Stimulated activated CD4-positive, alpha-beta T cell treated with anti-CD3 and anti-CD28 coated beads, Interleukin-2, amount 100 ng/mL, for 24 hours (primary cell): ENCODE measurements around the gene RNF166.

Source experiments
- DNase-seq, 2 donors: peaks; one replicate each; pipeline ENCODE4 v3.0.0-alpha.2; 2020

RNF166 gene

GRCh38 chr16:88739139-88739976, 33.1 kb upstream of the RNF166 start:
- DNase-seq, result no peak

- DNase-seq, result no peak
Observed at GRCh38 chr16:88738151-88739084, 32.2 kb upstream of the RNF166 start.

- peak; percentile 70 to 71 for DNase-seq
Observed at GRCh38 chr16:88737298-88738150, 31.3 kb upstream of the RNF166 start.

DNA sequence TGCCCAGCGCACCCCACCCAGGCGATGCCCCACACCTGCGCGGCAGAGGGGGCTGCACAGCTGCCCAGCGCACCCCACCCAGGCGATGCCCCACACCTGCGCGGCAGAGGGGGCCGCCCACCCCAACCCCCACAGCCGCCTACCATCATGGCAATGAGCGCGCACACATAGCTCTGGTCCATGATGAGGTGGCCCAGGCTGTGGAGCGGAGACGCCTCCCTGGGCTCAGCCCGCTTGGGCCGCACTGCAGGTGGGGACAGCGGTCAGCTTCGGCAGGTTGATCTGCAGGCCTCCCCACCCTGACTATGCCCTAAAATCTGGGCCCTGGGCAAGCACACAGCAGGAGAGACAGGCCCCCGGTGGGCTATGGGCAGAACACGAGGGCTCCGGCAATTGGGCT, 30.3 kb upstream of the RNF166 start:
- no peak for DNase-seq

DNA sequence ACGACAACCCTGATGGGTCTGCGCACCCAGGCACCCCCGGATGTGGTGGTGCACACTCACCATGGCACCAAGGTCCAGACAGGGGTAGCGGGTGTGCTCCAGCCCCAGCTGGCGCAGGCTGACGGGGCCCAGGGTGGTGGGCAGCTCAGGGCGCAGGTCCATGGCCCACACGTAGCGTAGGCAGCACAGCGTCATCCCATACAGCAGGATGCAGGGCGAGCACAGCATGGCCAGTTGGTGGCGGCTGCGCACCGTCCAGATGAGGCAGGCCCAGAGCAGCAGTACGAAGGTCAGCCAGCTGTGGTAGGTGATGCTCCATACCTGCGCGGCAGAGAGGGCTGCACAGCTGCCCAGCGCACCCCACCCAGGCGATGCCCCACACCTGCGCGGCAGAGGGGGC, 29.9 kb upstream of the RNF166 start:
- no peak for DNase-seq

DNA sequence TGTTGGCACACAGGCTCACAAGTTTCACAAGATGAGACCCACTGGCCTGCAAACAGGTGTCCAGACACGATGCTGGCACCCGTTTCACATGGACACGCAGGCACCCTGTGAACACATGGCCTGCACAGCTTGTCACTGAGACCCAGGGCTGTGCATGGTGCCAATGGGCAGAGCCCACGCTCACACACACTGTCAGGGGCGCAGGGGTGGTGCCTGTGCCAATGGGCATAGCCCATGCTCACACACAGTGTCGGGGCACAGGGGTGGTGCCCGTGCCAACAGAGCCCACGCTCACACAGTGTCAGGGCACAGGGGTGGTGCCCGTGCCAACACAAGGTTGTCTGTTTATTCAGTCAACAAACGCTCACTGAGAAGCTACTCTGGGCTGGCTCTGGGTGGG, 29.4 kb upstream of the RNF166 start:
- no peak for DNase-seq

- no peak for DNase-seq
Observed at GRCh38 chr16:88735121-88735520, 28.9 kb upstream of the RNF166 start.

GRCh38 chr16:88734361-88734728, 28.1 kb upstream of the RNF166 start:
- DNase-seq, result no peak

DNA sequence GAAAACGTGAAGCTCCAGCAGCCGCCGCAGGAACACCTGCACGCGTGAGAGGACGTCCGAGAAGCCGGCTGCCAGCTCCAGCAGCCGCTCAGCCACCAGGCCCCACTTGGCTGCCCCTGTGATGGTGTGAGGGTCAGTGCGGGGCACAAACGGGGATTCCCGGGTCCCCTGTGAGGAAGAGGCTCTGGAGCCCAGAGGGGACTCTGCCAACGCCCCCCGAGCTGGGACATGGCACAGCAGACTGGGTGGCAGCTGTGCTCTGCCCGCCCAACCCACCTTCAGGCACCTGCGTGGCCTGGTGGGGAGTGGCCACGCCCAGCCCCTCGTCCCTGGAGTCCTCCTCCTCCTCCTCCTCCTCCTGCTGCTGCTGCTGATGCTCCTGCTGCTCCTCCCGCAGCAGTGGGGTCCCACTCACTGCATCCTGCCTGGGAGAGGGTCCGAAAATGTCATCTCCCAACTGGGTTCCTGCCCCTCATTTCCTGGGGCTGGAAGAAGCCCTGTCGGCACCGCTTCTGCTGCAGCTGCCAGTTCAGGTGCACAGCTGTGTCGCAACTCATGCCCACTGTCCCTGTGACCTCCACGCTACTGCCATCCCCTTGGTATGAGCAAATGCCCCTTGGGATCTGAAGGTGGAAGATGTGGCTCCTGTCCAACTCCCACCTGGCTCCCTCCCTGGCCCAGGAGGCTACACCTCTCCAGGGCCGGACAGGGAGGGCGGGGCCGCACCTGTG, 27.6 kb upstream of the RNF166 start:
- no peak for DNase-seq

GRCh38 chr16:88732961-88733294, 26.7 kb upstream of the RNF166 start:
- DNase-seq, result no peak

DNA sequence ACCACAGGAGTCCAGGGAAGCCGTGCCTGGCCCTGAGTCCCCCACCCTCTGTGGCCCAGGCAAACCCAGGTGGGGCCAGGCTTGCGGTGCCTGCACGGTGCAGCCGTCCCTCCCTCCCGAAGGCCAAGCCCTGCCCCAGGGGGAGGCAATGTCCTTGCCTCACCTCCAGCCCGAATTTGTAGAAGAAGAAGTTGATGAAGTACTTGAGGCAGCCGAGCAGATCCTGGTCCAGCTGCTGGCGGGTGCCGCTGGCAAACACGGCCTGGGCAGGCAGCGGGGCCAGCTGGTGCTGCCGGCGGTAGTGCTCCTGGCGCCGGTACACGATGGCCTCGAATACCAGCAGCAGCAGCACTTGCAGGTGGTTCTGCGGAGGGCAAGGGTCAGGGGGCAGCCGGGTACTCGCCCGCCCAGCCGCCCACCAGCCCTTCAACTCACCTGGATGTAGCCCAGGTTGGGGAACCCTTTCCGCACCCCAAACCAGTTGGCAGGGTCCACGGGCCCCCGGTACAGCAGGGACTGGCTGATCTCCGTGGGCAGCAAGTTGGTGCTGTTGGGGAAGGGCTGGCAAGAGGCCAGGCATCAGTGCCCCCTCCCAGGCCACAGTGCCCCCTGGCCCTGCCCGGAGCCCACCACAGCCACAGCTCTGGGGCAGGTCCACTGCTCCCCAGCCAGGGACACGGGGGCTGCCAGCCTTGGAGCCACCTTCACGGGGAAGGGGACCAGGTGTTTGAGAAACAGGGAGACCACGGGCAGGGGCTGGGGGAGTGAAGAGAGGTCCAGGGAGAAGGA, 26.2 kb upstream of the RNF166 start:
- no peak for DNase-seq

DNA sequence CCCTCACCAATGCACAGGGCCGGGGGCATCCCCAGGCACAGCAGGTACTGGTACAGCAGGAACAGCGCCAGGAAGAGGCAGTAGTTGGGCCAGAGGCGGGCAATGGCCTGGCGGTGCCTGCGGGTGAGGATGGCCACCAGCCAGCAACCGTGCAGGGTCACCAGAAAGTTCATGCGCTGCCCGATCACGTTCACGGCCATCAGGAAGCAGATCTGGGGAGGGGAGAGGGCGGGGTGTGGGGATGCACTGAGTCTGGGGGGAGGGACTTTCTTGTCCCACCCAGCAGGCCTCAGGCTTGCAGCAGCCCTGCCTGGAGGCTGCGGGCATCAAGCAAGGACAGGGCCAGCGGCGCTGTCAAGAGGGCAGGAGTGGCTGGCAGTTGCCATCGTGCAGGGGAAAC, 25.5 kb upstream of the RNF166 start:
- no peak for DNase-seq

GRCh38 chr16:88730632-88731607, 24.7 kb upstream of the RNF166 start:
- DNase-seq, result no peak

- DNase-seq, result no peak
Observed at GRCh38 chr16:88727871-88728270, 21.7 kb upstream of the RNF166 start.

DNA sequence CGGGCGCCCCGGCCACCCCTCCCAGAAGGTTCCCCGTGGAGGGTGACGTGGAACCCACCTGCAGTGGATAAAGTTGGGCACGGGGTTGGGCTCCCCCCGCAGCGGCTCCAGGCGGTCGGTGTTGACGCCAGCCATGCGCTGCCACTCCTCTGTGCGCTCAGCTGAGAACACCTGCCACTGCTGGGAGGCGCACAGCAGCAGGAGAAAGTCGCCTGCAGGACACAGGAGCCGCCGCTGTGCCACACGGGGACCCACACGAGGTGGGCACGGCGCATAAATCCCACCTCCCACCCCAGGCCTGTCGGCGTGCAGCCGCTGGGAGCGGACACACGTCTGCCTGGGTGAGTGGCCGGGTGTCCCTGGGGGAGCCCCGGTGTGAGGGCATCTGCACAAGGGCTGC, 20.8 kb upstream of the RNF166 start:
- DNase-seq, result no peak

DNA sequence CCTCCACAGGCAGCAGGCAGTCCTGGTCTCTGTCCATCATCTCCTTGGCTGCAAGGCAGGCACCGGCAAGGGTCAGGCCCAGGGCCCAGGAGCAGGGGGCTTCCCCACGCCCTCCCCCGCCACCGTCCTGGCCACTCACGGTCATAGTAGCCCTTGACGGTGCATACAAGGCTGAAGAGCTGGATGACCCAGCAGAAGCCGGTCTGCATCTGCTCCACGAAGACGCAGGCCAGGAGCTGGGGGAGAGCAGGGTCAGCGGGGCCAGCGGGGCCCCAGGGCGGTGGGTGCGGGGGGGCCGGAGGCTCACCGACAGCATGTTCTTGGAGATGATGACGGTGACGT, 20.2 kb upstream of the RNF166 start:
- DNase-seq, result no peak

- no peak for DNase-seq
Observed at GRCh38 chr16:88725609-88726407, 19.6 kb upstream of the RNF166 start.

GRCh38 chr16:88724855-88725555, 18.8 kb upstream of the RNF166 start:
- no peak for DNase-seq

DNA sequence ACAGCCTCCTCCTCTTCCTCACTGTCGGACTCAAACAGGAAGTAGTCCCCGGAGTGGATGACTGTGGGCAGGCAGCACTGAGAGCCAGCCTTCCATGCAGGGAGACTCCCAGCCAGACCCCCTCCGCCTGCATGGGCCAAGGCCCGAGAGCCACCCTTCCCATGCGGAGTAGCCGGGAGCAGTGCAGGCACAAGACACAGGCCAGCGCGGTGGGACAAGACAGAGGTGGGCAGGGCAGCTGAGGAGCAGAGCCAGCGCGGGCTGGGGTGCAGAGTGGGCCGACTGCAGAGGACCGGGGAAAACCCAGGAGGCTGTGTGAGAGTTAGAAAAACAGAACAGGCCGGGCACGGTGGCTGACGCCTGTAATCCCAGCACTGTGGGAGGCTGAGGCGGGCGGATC, 17.7 kb upstream of the RNF166 start:
- DNase-seq, result no peak
